GM12878 (cell line): ENCODE results near the gene SLFN11.
"Not testable (repeated sequence)": the region's sequence is repeated elsewhere in the genome, so short reads cannot be mapped to it uniquely, and the experiment has no call there.

Source experiments
- CBX5 ChIP-seq: sonication (generic); IDR thresholded peaks from 2 replicates; pipeline ENCODE4 v1.6.1; 2016; ENCODE audit warnings: low read depth, moderate library complexity, mild to moderate bottlenecking, inconsistent platforms
- CTCF ChIP-seq, 3 experiments: IDR thresholded peaks in 2 of 3; conservative IDR thresholded peaks in 1 of 3; 2 replicates each; pipeline ENCODE4 v1.5.1; 2011; ENCODE audit warnings: low read depth in 3 of 3, low read length in 3 of 3, mild to moderate bottlenecking in 3 of 3, control low read depth in 2 of 3, moderate library complexity in 2 of 3, inconsistent platforms in 1 of 3, mixed read lengths in 1 of 3; ENCODE audit not compliant: control insufficient read depth in 2 of 3, insufficient read depth in 1 of 3; ENCODE audit errors: extremely low read depth in 1 of 3
- ELK1 ChIP-seq: IDR thresholded peaks from 2 replicates; pipeline ENCODE4 v1.6.1; 2012; ENCODE audit warnings: low read depth, low read length, improper control_type of control experiment
- POLR2AphosphoS5 ChIP-seq: IDR thresholded peaks from 2 replicates; pipeline ENCODE4 v1.6.1; 2011; ENCODE audit warnings: mild to moderate bottlenecking, low read length, inconsistent platforms
- SPI1 ChIP-seq: IDR thresholded peaks from 2 replicates; pipeline ENCODE4 v1.6.1; 2011; ENCODE audit warnings: low read depth, mild to moderate bottlenecking, low read length, moderate library complexity, borderline replicate concordance; ENCODE audit not compliant: insufficient read depth
- YBX1 ChIP-seq: fragments of 450-650 bp; IDR thresholded peaks from 2 replicates; pipeline ENCODE4 v1.6.1; 2016; ENCODE audit warnings: antibody characterized with exemption

GRCh38 chr17:35421069-35421468, 47.6 kb upstream of the SLFN11 start:
- TF ChIP-seq POLR2AphosphoS5; ELK1; YBX1; CTCF (IDR thresholded peaks at IDR 0.05 in 2 of 3, conservative IDR thresholded peaks at IDR 0.05 in 1 of 3; ENCODE audit: control insufficient read depth in 2 of 3, extremely low read depth in 1 of 3, insufficient read depth in 1 of 3, low read depth in 3 of 3, low read length in 3 of 3); SPI1; CBX5: not testable (repeated sequence)
